Ectodermal cell (in vitro differentiated cells): ENCODE data around the gene AKR7A2. TPM values are rescaled to one million over a fixed set of nuclear protein-coding genes. Genes with fewer than 3 reads are reported as not detected.

Source experiments
- H3K27ac ChIP-seq: 2 replicates; pipeline ENCODE4 v1.7.0; 2013; ENCODE audit warnings: mild to moderate bottlenecking, low read depth, low read length; ENCODE audit not compliant: insufficient read depth, poor library complexity, severe bottlenecking
- H3K27me3 ChIP-seq: 2 replicates; pipeline ENCODE4 v1.7.0; 2013; ENCODE audit warnings: mild to moderate bottlenecking, low read length; ENCODE audit not compliant: insufficient read depth, control insufficient read depth, poor library complexity, severe bottlenecking
- H3K36me3 ChIP-seq: one replicate; pipeline ENCODE4 v1.7.0; 2013; ENCODE audit warnings: low read length; ENCODE audit not compliant: control insufficient read depth, insufficient read depth
- H3K4me1 ChIP-seq: one replicate; pipeline ENCODE4 v1.7.0; 2013; ENCODE audit warnings: low read length; ENCODE audit not compliant: control insufficient read depth, insufficient read depth
- H3K4me3 ChIP-seq: 2 replicates; pipeline ENCODE4 v1.7.0; 2013; ENCODE audit warnings: low read depth, low read length, control low read depth; ENCODE audit not compliant: insufficient read depth
- H3K9me3 ChIP-seq: 2 replicates; pipeline ENCODE4 v1.7.0; 2013; ENCODE audit warnings: mild to moderate bottlenecking, low read length, moderate library complexity; ENCODE audit not compliant: control insufficient read depth
- WGBS, 2 experiments: methylation state at CpG; one replicate each; pipeline ENCODE4 v1.1.7; 2013; ENCODE audit warnings: missing lambda C conversion rate in 2 of 2; 5-methylcytosine and 5-hydroxymethylcytosine counted together
- polyA plus RNA-seq, 4 experiments: library from polyadenylated mRNA; stranded (reverse); fragments of 50-300 nt; gene quantifications; one replicate each; pipeline ENCODE4 v1.2.3, GENCODE V29; 2013

AKR7A2 gene
- 56.9 TPM for polyA plus RNA-seq (2013, experiment 1 of 4)
- 55.9 TPM for polyA plus RNA-seq (2013, experiment 2 of 4)
- polyA plus RNA-seq (2013, experiment 3 of 4), result 47.6 TPM
- polyA plus RNA-seq (2013, experiment 4 of 4), result 50.3 TPM

DNA sequence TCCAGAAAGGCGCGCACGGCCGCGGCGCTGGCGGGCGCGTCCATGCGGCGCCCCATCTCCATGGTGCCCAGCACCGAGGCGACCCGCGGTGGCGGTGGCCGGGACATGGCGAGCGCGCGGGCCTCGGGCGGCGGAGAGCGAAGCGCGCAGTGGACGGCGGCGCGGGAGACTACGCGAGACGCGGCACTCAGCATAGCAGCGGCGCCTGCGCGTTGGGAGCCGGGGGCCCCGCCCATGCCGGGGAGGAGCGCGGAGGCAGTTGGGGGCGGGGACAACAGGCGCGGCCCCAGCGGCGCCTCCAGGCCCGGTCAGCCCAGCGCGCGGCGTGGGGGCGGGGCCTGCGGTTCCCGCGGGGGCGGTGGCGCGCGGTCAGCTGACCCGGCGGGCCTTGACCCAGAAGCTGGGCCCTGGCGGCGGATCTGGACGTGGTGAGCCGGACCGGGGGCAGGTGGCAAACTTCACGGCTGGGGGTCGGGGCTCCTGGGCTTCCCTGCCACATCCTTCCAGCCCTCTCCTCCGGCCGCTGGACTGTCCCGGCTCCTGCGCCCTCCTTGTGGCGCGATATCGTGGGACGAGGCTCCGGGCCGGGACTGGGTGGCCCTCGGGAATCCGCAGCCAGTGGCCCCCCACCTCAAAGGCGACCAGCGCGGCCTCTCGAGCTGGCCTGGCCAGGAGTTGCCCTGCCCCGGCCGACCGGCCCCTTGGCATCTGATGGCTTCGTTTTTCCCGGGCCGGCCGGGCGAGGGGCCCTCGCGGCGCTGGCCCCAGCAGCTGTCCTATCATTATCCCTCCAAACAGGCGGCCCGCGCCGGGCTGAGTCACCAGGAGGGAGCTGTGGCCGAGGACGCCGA is at the start of gene AKR7A2, which contains the start of gene SLC66A1:
TSS of gene AKR7A2 (minus strand) at position 214 of the 851 bp plus-strand sequence. CDS start at position 194, 20 bp downstream.
TSS of gene SLC66A1 (plus strand) at position 396 of the 851 bp plus-strand sequence. CDS start 5,352 bp downstream, outside the sequence.
- Histone ChIP-seq H3K27ac (no peak within 1 kb of the TSS), H3K4me3 (peak within 1 kb of the TSS; percentile 75), H3K4me1 (peaks cover 6% of the 10 kb centered on the region), H3K9me3 (no peaks in the 10 kb centered on the region), H3K27me3 (no peaks in the 10 kb centered on the region), H3K36me3 (peaks cover 13% of the 10 kb centered on the region)
- WGBS, 2 experiments, result 0 to 1% methylated on average over 105 of the region's 105 CpGs

DNA sequence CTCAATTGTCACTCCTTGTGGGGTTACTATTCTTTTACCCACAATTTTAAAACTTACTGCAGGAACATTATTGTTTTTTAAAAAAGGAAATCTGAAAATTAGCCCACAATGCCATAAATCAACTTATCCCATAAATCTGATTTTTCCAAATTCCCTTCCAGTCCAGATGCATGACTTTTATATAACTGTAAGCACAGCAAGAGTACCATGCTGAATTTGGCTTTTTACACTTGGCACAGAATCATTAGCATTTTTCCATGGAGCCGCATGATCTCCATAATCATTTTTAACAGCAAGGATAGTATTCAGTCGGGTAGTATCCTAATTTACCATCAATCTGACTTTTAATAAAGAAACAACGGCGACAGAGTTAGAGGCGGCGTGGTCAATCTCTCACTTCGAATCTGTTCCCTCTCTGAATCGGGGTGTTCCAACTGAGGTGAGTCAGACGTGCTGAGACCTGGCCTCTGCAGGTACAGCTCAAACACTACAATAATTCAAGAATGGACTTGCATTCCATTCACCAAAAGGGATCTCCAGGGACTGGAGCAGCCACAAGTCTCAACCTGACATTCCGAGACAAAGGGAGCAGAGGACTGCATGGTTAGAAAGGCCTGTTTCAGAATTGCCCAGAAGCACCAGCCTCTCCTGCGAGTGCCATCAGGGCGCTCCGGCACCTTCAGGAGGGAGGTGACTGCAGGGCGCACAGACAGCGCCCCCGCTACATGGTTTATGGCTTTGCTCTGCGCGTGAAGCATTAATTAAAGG is 49.1 kb upstream of the AKR7A2 start:
- H3K27me3 ChIP-seq, result no peaks in the 10 kb centered on the region
- peaks cover 7% of the 10 kb centered on the region for H3K4me1 ChIP-seq
- no peak overlapping the region for H3K4me3 ChIP-seq
- no peaks in the 10 kb centered on the region for H3K36me3 ChIP-seq
- H3K9me3 ChIP-seq, result no peaks in the 10 kb centered on the region
- no peak overlapping the region for H3K27ac ChIP-seq
- 91% methylated on average over 18 of the region's 18 CpGs for WGBS, 2 experiments

DNA sequence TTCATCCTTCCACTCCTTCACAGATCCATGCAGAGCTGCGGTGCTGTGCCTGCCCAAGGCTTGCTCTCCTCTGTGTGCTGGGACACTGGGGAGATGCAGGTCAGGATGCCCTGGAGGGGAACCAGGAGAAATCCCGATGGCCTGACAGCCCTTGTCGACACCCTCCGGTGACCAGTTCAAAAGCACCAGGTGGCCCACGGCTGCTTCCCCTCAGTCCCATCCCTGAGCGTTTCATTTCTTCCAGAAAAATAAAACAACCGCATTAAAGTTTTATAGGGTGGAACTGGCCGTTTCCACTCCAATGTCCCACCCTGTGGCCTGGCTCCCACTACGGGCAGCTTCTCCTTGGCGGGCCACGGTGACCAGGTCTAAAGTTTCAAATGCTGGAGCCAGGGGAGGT is 48.5 kb upstream of the AKR7A2 start:
- Histone ChIP-seq H3K27ac (no peak overlapping the region), H3K36me3 (no peaks in the 10 kb centered on the region)
- WGBS, 2 experiments, result 92 to 94% methylated on average over 11 of the region's 11 CpGs

DNA sequence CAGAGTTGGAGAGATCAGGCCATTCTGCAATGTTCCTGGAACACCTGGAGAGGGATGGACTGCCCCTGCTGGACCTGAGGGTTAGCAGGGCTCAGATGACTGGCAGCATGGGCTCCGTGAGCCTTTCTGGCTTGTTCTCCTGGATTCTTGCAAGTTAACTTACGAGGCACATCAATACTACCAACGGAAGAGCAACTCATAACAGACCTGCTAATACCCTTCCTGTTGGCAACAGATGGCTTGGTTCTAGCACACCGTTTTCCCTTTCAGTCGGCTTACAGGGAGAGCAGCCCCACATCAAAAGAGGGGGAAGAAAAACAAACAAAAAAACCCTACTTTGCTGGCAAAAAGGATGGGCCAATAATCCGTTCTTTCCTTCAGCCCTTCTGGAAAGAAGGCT is 48.1 kb upstream of the AKR7A2 start:
- Histone ChIP-seq H3K27ac (no peak overlapping the region), H3K27me3 (no peaks in the 10 kb centered on the region), H3K4me1 (peaks cover 7% of the 10 kb centered on the region), H3K9me3 (no peaks in the 10 kb centered on the region), H3K4me3 (no peak overlapping the region), H3K36me3 (no peaks in the 10 kb centered on the region)
- 91 to 92% methylated on average over 6 of the region's 6 CpGs for WGBS, 2 experiments

More for the DNA sequence above, 48.5 kb upstream of the AKR7A2 start:
- H3K27me3 ChIP-seq, result no peaks in the 10 kb centered on the region
- H3K9me3 ChIP-seq, result no peaks in the 10 kb centered on the region
- H3K4me1 ChIP-seq, result peaks cover 7% of the 10 kb centered on the region
- no peak overlapping the region for H3K4me3 ChIP-seq

DNA sequence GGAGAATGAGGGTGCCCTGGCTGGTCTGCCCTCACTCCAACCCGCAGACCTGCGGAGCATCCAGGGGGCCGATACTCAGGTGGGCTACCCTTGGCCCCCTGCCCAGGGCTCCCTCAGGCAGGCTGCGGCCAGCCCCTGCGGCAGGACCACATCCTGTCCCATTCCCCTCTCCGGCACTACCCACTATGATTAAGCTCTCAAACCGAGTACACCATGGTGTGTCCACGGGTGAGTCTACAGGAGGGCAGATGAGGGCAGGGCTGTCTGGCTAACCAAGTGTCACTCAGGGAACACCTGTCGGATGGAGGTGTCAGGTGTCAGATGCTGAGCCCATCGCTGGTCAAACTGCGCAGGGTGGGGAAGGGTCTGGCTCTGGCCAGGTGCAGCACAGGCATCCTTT is 47.4 kb upstream of the AKR7A2 start:
- Histone ChIP-seq H3K9me3 (no peaks in the 10 kb centered on the region), H3K4me3 (no peak overlapping the region), H3K36me3 (peaks cover 4% of the 10 kb centered on the region), H3K4me1 (peaks cover 10% of the 10 kb centered on the region), H3K27me3 (no peaks in the 10 kb centered on the region), H3K27ac (no peak overlapping the region)
- WGBS, 2 experiments, result 92 to 93% methylated on average over 11 of the region's 11 CpGs

DNA sequence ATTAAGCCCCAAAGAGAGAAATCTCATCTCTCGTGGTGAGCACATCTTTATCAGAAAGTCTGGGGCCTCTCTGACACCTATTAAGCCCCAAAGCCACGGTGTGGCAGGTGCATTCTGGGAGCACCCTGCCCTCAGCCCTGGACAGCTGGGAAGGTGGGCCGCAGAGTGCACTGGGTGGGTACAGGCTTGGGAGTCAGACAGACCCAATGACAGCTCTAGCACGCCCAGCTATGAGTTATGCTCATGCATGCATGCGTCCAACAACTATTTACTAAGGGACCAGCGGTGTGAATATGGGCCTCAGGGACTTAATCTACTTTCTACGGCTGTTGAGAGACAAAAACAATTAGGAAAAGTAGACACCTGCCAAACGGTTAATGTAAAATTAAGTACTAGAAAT is 46.8 kb upstream of the AKR7A2 start:
- H3K27ac ChIP-seq, result no peak overlapping the region
- no peaks in the 10 kb centered on the region for H3K27me3 ChIP-seq
- WGBS, 2 experiments, result 93 to 98% methylated on average over 8 of the region's 8 CpGs
- H3K9me3 ChIP-seq, result no peaks in the 10 kb centered on the region
- H3K4me1 ChIP-seq, result peaks cover 12% of the 10 kb centered on the region
- H3K4me3 ChIP-seq, result no peak overlapping the region
- peaks cover 4% of the 10 kb centered on the region for H3K36me3 ChIP-seq

DNA sequence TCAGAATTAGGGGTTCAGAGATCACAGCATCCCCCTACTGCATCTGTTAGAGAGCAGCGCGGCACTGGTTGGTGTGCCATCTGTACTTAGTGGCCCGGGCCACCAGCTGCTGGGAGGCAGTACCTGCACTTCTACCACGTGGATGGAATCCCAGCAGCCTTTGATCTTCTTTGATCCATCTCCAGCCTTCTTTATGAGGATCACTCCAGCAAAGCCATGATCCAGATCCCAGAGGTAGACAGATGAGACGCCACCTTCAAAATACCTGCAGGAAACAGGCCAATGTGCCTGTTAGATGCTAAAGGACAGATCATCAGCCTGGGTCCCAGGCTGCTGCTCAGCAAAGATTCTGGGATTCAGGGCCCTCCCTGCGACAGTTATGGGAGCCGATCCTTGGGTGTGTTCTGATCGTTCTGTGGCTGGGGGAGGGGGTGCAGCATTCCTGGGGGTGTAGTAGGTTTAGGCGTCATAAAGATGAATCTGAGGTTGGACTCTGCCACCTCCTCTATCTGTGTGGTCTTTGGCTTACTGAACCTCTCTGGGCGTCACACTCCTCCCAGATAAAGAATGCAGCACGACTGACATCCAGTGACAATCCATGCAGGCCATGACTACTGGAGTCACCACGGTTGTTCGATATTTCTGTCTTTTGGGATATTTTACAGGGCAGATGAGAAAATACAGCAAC is 45.5 kb upstream of the AKR7A2 start:
- 93 to 95% methylated on average over 13 of the region's 13 CpGs for WGBS, 2 experiments
- Histone ChIP-seq H3K27ac (no peak overlapping the region), H3K36me3 (peaks cover 4% of the 10 kb centered on the region)

DNA sequence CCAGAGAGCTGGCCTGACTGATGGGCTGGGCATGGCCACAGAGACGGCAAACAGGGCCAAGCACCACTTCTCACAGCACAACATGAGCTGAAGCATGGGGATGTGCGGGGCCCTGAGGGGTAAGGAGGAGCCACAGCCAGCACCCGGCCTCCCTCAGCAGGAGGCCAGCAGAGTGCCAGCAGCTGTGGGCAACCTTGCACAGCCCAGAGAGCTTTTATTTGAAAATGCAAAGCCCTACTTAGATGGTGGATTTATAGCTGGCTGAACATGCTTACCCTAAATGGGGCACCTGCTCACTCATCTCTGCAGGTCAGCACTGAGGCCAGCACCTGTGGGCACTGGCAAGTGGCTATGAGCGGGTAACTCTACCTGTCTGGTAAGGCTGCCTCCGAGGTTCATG is 44.3 kb upstream of the AKR7A2 start:
- H3K4me3 ChIP-seq, result no peak overlapping the region
- peaks cover 10% of the 10 kb centered on the region for H3K4me1 ChIP-seq
- H3K27me3 ChIP-seq, result no peaks in the 10 kb centered on the region
- 93 to 96% methylated on average over 5 of the region's 5 CpGs for WGBS, 2 experiments
- no peak overlapping the region for H3K27ac ChIP-seq
- H3K36me3 ChIP-seq, result peaks cover 8% of the 10 kb centered on the region
- no peaks in the 10 kb centered on the region for H3K9me3 ChIP-seq

More for the DNA sequence above, 45.5 kb upstream of the AKR7A2 start:
- Histone ChIP-seq H3K4me3 (no peak overlapping the region), H3K4me1 (peaks cover 12% of the 10 kb centered on the region), H3K27me3 (no peaks in the 10 kb centered on the region), H3K9me3 (no peaks in the 10 kb centered on the region)

DNA sequence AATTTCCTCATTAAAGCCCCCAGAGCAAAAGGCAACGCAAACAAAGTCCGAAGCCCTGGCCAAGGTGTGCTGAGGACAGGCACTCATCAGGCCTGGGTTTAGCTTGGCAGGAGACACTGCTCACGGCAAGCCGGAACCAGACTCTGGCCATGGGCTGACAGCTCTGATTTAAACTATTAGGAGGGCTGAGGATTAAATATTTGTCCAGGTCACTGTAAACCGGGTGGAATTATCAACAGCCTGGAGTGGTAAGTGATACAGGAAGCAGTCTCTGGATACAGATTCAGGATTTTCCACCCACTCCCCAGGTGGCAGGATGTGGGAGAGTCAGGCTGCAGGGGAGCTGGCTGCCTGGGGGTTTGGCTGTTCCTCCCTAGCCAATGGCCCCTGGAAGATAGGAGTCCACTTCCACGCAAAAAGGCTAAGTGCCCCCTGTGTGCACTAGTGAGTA is 42.6 kb upstream of the AKR7A2 start:
- Histone ChIP-seq H3K27ac (no peak overlapping the region), H3K4me1 (peaks cover 6% of the 10 kb centered on the region), H3K4me3 (no peak overlapping the region), H3K9me3 (no peaks in the 10 kb centered on the region), H3K27me3 (no peaks in the 10 kb centered on the region), H3K36me3 (peaks cover 8% of the 10 kb centered on the region)
- WGBS, 2 experiments, result 94 to 95% methylated on average over 6 of the region's 6 CpGs
